Endothelial cell (in vitro differentiated cells): ENCODE measurements around the gene RPL23. TPM values are rescaled to one million over a fixed set of nuclear protein-coding genes. Genes with fewer than 3 reads are reported as not detected.
A peak's percentile ranks its signal among the peaks of the same experiment; 100 is the strongest.

ENCODE experiments used
- DNase-seq: peaks from one replicate; pipeline ENCODE4 v3.0.0; 2021; ENCODE audit warnings: low spot score
- H3K27ac Mint-ChIP-seq: one replicate; pipeline ENCODE4 v1.8.0; 2021; ENCODE audit warnings: mixed read lengths, inconsistent platforms; ENCODE audit not compliant: unreplicated experiment
- H3K27me3 Mint-ChIP-seq: one replicate; pipeline ENCODE4 v1.8.0; 2021; ENCODE audit warnings: mild to moderate bottlenecking, moderate library complexity, mixed read lengths, inconsistent platforms; ENCODE audit not compliant: unreplicated experiment
- H3K36me3 Mint-ChIP-seq: one replicate; pipeline ENCODE4 v1.8.0; 2021; ENCODE audit warnings: mild to moderate bottlenecking, low read depth, mixed read lengths, inconsistent platforms; ENCODE audit not compliant: unreplicated experiment
- H3K4me1 Mint-ChIP-seq: one replicate; pipeline ENCODE4 v1.8.0; 2021; ENCODE audit warnings: mild to moderate bottlenecking, mixed read lengths, inconsistent platforms; ENCODE audit not compliant: unreplicated experiment
- H3K4me3 Mint-ChIP-seq: one replicate; pipeline ENCODE4 v1.8.0; 2021; ENCODE audit warnings: mild to moderate bottlenecking, mixed read lengths, inconsistent platforms; ENCODE audit not compliant: unreplicated experiment
- H3K9me3 Mint-ChIP-seq: one replicate; pipeline ENCODE4 v1.8.0; 2021; ENCODE audit warnings: mixed read lengths, inconsistent platforms; ENCODE audit not compliant: unreplicated experiment
- total RNA-seq: library from RNA; stranded (reverse); fragmentation: NEBNext Ultra II Directional; extraction: Animal tissue kit (Norgen Biotek cat#: 25700); gene quantifications from one replicate; pipeline ENCODE4 v1.2.1, GENCODE V29; 2021; ENCODE audit not compliant: unreplicated experiment
- TF ChIP-seq, protein P1 (sequence below): fragments of 200-600 bp; sonication (generic); IDR thresholded peaks from one replicate; pipeline ENCODE4 v1.5.0; 2021; ENCODE audit warnings: antibody characterized with exemption; ENCODE audit not compliant: unreplicated experiment

The RPL23 gene
- total RNA-seq, 1 donor from 2014 or later, result 2,464 TPM

DNA sequence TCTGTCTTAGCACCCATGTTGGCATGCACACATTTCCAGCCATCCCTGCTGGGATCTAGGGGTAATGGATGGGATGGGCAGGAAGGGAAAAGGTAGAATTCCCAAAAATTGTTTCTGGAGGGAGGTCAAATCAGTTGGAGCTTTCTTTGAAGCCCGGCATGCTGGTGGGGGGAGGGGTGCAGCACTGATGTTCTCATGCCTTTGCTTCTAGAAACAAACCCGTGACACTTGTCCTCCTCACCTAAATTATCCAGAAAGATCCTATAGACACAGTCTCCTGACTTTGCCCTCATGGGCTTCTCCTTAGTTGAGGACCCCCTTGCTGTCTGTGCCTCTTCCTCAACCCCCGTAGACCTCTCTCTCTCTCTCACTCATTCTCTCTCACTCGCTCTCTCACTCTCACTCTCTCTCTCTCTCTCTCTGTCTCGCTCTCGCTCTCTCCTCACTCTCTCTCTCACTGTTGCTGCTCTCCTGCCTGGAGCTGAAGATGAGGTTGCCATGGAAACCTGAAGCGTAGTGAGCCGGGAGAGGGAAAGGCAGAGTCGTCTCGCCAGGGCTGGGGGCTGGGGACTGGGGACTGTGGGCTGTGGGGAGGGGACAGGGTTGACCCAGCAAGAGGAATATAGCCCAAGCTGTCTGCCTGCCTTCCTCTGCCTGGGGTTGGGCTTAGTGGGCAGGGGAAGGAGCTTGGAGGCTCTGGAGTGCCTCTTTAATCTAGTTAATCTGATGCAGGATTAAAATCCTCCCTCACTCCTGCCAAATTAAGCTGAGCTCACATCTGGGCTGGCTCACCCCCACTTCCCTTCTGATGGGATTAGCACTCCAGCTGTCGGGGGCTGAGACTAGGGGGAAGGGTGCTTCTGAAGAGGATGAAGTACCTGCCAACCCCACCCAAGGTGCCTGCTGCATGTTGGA is 32.5 kb upstream of the RPL23 start:
- no peaks in the 10 kb centered on the region for H3K9me3 Mint-ChIP-seq
- TF ChIP-seq, protein P1, sequence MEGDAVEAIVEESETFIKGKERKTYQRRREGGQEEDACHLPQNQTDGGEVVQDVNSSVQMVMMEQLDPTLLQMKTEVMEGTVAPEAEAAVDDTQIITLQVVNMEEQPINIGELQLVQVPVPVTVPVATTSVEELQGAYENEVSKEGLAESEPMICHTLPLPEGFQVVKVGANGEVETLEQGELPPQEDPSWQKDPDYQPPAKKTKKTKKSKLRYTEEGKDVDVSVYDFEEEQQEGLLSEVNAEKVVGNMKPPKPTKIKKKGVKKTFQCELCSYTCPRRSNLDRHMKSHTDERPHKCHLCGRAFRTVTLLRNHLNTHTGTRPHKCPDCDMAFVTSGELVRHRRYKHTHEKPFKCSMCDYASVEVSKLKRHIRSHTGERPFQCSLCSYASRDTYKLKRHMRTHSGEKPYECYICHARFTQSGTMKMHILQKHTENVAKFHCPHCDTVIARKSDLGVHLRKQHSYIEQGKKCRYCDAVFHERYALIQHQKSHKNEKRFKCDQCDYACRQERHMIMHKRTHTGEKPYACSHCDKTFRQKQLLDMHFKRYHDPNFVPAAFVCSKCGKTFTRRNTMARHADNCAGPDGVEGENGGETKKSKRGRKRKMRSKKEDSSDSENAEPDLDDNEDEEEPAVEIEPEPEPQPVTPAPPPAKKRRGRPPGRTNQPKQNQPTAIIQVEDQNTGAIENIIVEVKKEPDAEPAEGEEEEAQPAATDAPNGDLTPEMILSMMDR, result no peak
- no peaks in the 10 kb centered on the region for H3K27me3 Mint-ChIP-seq
- DNase-seq, result no peak
- H3K4me1 Mint-ChIP-seq, result peaks cover 53% of the 10 kb centered on the region
- peak overlapping the region; percentile 61 for H3K27ac Mint-ChIP-seq
- peaks cover 22% of the 10 kb centered on the region for H3K36me3 Mint-ChIP-seq
- H3K4me3 Mint-ChIP-seq, result peak overlapping the region; percentile 21

DNA sequence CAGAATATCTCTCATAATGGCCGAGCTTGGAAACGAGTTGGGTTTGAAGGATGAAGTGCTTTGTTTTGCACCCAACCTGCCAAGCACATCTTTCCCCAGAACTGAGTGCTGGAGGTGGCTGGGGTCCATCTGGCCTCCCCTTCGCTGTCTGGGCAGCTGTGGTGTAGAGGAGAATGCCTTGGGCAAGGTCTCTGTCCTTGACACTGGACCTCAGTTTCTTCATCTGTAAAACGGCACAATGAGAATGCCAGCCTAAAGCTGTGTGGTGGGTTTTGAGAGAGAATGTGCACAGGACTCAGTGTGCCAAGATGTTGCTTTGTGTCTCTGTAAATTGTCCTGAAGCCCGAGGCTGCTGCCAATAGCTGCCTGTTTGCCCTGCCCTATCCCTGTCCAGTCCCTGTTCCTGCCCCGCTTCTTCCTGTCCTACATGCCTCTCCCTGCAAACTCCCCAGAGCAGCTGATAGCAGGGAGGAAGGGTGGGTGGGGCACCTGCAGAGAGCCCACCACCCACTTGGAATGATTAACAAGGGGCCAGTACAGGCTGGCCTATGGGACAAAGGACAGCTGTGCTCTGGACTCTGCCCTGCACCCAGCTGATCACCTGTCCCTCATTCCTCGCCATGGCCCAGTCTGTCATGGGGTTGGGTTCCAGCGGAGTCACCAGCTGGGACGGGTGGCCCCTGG is 31.7 kb upstream of the RPL23 start:
- TF ChIP-seq, protein P1, result no peak
- no peaks in the 10 kb centered on the region for H3K9me3 Mint-ChIP-seq
- H3K4me1 Mint-ChIP-seq, result peaks cover 61% of the 10 kb centered on the region
- no peak overlapping the region for H3K4me3 Mint-ChIP-seq
- DNase-seq, result no peak
- no peaks in the 10 kb centered on the region for H3K27me3 Mint-ChIP-seq
- H3K27ac Mint-ChIP-seq, result peak overlapping the region; percentile 61
- peaks cover 20% of the 10 kb centered on the region for H3K36me3 Mint-ChIP-seq

DNA sequence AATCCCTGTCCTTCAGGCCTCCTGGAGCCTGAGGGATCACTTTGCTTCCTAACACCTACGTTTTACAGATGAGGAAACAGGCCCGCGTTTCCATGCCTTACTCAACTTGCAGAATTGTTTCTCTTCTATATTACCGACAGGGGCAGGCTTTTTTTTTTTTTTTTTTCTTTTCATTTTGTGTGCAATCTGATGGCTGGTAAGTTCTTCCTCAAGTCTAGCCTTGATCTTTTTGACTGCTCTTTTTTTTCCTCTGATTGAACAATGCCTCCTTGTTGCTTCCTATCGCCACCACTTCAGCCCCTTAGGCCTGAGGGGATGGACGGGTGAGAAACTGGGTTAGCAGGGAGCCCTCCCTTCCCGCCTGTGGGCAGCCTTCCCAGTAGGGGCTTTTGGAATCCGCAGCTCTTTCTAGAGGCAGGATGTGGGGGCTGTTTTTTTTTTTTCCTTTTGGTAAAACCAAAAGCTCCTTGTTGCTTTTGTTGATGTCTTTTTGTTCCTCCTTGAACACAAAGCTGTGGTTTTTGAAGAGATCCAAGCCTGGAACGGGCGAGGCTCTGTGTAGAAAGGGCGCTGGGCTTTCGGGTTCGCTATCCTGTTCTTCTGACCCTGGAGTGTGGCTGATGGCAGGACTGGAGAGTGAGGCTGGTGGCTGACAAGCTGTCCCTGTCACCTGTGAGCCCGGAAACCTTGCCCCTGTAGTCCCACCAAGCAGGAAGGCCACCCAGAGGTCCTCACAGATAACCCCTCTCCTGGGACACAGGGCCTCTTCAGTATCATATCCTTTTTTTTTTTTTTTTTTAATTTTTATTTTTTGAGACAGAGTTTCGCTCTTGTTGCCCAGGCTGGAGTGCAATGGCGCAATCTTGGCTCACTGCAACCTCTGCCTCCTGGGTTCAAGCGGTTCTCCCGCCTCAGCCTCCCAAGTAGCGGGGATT is 30.3 kb upstream of the RPL23 start:
- Mint-ChIP-seq H3K27ac (peak overlapping the region; percentile 88), H3K4me3 (peak overlapping the region; percentile 60), H3K27me3 (no peaks in the 10 kb centered on the region), H3K36me3 (peaks cover 15% of the 10 kb centered on the region), H3K4me1 (peaks cover 63% of the 10 kb centered on the region), H3K9me3 (no peaks in the 10 kb centered on the region)
- TF ChIP-seq, protein P1, result no peak
- DNase-seq, result no peak

DNA sequence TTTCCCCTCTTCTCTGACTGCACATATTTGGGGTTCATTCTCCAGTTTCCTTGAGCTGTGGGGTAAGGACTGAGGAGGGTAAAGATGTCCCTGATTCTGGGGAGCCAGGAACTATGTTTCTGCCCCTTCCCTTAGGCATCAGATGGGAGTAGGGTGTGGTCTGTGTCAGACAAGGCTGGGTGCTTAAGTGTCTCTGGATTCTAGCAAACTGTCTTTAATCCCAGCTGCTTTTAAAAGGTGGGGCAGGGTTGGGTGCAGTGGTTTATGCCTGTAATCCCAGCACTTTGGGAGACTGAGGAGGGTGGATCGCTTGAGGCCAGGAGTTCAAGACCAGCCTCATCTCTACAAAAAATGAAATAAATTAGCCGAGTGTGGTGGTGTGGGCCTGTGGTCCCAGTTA is 29.3 kb upstream of the RPL23 start:
- Mint-ChIP-seq H3K27ac (no peak overlapping the region), H3K4me3 (no peak overlapping the region), H3K36me3 (peaks cover 20% of the 10 kb centered on the region), H3K27me3 (peaks cover under 1% of the 10 kb centered on the region), H3K4me1 (peaks cover 63% of the 10 kb centered on the region), H3K9me3 (no peaks in the 10 kb centered on the region)
- no peak for DNase-seq
- TF ChIP-seq, protein P1, result no peak
